ENCODE data around the gene PLCL1.
"Not testable (repeated sequence)": the region's sequence is repeated elsewhere in the genome, so short reads cannot be mapped to it uniquely, and the experiment has no call there.

The PLCL1 gene

GRCh38 chr2:197809064-197809463, 4.7 kb downstream of the PLCL1 start:
- no peak for FAIRE-seq
- DNase-seq (ENCODE audit: low spot score) = no peak

- no peak for DNase-seq (ENCODE audit: low spot score)
- no peak for FAIRE-seq
Measured at GRCh38 chr2:197810016-197810415, 5.6 kb downstream of the PLCL1 start.

DNA sequence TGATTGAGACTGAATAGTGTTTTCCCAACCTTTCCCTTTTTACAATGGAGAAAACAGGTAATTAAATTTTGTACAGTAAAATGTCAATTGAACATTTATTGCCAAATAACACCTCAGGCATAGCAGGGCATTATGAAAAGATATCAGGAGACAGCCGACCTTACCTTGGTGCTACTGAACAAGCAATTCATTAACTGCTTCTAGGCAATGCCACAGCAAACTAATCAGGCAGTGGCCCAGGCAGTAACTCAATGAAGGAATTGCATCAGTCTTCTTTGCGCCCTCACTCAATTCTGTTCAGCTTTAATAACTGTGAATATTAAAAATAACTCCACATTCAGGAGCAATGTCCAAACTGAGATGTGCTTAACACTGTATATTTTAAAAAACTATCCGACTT, 6.1 kb downstream of the PLCL1 start:
- DNase-seq (ENCODE audit: low spot score) = no peak
- no peak for FAIRE-seq

GRCh38 chr2:197813093-197813787, 8.8 kb downstream of the PLCL1 start:
- DNase-seq (ENCODE audit: low spot score) (peak; percentile 38), FAIRE-seq (peak; percentile 87)

GRCh38 chr2:197814526-197814925, 10.1 kb downstream of the PLCL1 start:
- DNase-seq (ENCODE audit: low spot score) (no peak), FAIRE-seq (no peak)

GRCh38 chr2:197821550-197822289, 17.3 kb downstream of the PLCL1 start:
- no peak for DNase-seq (ENCODE audit: low spot score)
- no peak for FAIRE-seq

GRCh38 chr2:197822333-197822732, 17.9 kb downstream of the PLCL1 start:
- no peak for DNase-seq (ENCODE audit: low spot score)
- no peak for FAIRE-seq

DNA sequence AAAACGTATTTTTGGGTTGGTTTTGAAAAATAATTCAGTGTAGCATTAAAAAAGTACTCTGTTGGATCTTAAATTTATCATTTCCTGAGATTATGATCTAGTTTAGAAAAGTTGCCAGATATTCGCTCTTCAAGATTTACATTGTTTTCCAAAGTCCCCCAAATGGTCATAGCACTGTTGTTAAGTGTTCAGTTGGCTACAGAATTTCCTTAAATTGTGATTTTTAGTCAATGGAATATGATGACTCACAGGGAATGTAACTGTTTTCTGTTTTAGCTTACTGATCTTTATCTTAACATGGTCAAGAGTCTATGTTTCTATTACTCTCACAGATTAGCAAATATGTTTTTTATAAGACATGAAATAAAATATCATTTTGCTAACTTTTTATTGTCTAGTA, 23.2 kb downstream of the PLCL1 start:
- FAIRE-seq (no peak), DNase-seq (ENCODE audit: low spot score) (no peak)

- DNase-seq (ENCODE audit: low spot score) (no peak), FAIRE-seq (no peak)
Measured at GRCh38 chr2:197828464-197829135, 24.2 kb downstream of the PLCL1 start.

DNA sequence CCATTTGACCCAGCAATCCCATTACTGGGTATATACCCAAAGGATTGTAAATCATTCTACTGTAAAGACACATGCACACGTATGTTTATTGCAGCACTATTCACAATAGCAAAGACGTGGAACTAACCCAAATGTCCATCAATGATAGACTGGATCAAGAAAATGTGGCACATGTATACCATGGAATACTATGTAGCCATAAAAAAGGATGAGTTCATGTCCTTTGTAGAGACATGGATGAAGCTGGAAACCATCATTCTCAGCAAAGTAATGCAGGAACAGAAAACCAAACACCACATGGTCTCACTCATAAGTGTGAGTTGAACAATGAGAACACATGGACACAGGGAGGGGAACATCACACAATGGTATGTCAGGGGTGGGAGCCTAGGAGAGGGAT, 30.4 kb downstream of the PLCL1 start:
- DNase-seq (ENCODE audit: low spot score); FAIRE-seq: not testable (repeated sequence)

- DNase-seq (ENCODE audit: low spot score) = no peak
- FAIRE-seq = no peak
Measured at GRCh38 chr2:197835293-197835692, 30.9 kb downstream of the PLCL1 start.

DNA sequence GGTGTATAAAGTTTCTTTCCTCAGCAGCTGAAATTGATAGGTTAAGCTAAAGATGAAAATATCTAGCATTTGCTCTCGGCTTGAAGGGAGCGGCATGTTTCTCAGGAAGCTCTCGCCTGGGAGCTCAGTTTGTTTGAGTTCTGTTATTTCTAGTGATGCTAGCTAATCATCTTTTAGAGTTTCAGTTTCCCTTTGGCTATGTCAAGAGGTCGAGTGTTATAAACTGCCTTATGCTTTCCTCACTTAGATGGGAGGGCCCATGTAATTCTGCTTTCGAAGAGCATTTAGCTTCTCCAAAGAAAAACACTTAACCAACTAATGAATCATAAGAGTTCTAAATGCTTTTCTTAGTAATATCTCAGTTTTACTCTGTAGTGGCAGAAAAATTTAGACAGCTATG, 33.6 kb downstream of the PLCL1 start:
- DNase-seq (ENCODE audit: low spot score) (no peak), FAIRE-seq (no peak)

DNA sequence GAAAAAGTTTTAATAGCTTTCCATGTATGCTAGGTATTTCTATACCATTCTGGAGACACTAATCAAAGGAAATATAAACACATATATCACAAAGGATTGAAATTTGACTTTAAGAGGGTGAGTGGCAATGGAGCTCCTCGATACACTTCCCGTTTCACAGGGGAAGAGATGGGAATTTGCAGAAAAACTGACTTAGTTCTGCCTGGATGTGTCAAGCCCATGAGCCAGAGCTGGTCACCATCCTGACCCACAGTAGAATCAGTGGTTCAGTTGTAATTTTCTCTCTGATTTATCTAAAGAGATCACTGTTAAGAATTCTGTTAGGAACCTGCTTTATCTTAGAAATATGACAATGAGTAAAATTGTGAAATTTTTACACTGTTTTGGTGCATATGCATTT, 34.2 kb downstream of the PLCL1 start:
- DNase-seq (ENCODE audit: low spot score) (no peak), FAIRE-seq (no peak)

- FAIRE-seq (no peak), DNase-seq (ENCODE audit: low spot score) (no peak)
Measured at GRCh38 chr2:197839327-197839726, 34.9 kb downstream of the PLCL1 start.

- FAIRE-seq = no peak
- DNase-seq (ENCODE audit: low spot score) = no peak
Measured at GRCh38 chr2:197839856-197840255, 35.5 kb downstream of the PLCL1 start.

DNA sequence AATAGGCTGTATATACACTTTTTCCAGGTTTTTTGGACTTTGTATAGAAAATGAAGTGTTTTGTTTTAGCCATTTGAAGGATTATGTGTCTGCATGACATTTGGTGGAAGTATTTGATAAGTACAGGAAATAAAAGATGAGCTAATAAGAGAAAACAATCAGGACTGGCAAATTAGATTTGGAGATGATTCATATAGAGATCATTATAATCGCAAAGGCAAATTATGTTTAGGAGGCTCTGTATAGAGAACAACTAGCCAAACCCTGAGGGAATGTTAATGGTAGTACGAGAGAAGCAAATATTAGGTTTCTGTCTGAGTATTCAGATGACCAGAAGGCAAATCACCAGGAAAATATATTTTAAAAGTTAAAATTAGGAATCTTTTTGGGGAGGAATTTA, 41.7 kb downstream of the PLCL1 start:
- DNase-seq (ENCODE audit: low spot score) (no peak), FAIRE-seq (no peak)

DNA sequence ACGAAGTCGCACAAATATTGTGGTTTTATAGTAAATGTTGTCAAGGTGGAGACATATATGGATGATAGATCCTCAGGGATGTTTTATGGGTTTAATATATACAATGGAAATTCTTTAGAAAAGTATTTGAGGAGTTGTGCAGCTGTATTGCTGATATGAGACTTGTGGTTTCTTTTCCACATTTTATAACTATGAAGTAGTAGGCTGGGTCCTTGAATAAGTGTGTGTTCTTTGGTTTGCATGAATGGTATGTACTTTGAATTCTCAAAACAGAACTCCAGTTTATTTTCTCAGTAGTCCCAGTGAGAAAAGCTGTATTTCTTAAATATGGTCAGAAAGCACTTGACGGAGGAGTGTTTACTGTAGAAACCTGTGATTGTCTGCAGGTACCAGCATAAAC, 42.4 kb downstream of the PLCL1 start:
- FAIRE-seq (no peak), DNase-seq (ENCODE audit: low spot score) (no peak)

- DNase-seq (ENCODE audit: low spot score) (no peak), FAIRE-seq (no peak)
Measured at GRCh38 chr2:197847651-197848401, 43.4 kb downstream of the PLCL1 start.

DNA sequence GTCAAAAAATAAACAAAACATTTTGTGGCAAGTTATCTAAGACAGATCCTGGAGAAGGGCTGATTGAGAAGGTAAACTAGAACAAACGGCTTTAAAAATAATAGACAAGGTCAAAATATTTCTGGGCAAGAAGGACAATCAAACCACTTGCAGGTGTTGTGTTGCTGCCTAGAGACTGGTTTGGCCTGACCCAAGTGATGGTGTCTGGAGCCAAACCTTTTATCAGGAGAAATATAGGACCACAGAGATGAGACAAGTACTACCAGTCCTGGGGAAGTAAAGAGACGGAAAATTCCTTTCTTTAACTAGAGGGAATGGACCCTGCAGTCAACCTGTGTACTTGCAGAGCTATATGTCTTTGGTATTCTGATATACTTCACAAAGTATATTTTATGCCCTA, 44.2 kb downstream of the PLCL1 start:
- FAIRE-seq (no peak), DNase-seq (ENCODE audit: low spot score) (no peak)

DNA sequence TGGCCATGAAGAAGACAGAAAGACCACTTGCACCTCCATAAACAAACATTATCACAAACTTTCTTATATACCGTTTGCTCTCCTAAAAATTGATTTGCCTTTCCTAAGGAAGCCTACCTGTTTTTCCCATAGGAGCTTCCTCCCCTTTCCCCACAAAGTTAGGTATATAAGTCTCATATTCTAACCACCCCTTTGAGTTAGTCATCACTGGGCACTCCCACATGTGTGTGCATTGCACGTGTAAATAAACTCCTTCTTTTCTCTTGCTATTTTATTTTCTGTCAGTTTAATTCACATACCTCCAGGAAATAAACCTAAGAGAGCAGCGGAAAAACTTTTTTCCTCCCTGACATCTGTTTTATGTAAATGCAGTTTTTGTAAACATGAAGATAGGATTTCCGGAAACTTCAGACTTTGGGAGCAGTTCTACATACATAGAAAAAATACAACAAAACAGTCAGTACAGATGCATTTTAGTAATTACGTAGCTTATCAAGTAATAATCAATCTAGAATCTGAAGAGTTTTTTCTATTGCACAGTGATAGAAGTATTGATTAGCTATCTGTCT, 46.6 kb downstream of the PLCL1 start:
- FAIRE-seq = no peak

GRCh38 chr2:197851451-197851850, 47.1 kb downstream of the PLCL1 start:
- DNase-seq (ENCODE audit: low spot score) (no peak), FAIRE-seq (no peak)

More for the DNA sequence above, 46.6 kb downstream of the PLCL1 start:
- no peak for DNase-seq (ENCODE audit: low spot score)

Measured in RCC 7860 (cell line).